HG02884 (cell line): Measurements from ENCODE around the gene CAMK1D.

Source experiments
- ATAC-seq: cut with Tn5 transposase; IDR thresholded peaks from one replicate; pipeline ENCODE4 v1.9.1; 2021; ENCODE audit warnings: mild to moderate bottlenecking, moderate library complexity; ENCODE audit not compliant: unreplicated experiment

Gene CAMK1D

DNA sequence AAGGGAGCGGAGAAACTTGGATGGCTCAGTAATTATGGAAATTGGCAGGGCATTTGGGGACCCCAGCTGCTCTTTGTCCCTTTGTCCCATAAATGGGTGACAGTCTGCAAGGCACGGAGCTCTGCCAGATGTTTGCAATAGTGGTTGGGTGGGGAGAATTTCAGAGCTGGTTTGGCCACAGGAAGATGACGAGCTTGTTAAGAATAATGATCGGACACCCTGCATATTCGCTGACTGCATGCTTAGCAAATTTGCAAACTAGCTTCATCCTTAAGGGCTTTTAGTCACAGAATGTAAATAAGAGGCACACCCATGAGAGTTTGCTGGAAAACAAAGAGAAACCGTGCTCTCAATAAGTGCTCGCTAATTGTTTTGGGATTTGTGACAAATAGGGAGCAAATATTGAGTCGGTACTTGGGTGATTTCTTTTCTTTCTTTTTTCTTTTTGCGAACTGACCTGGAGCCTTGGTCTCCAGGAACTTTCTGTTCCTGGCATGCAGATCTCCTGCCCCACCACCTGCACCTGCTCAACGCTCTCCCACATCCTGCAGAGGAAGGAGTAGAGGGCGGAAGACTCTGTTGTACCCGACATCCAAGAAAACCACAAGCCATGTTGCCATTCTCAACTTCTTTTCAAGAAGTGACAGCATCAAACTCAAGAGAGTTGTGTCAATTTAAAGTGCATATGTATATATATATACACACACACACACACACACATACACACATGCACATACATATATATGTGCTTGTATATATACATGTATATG is 238.9 kb downstream of the CAMK1D start:
- ATAC-seq, result no peak

DNA sequence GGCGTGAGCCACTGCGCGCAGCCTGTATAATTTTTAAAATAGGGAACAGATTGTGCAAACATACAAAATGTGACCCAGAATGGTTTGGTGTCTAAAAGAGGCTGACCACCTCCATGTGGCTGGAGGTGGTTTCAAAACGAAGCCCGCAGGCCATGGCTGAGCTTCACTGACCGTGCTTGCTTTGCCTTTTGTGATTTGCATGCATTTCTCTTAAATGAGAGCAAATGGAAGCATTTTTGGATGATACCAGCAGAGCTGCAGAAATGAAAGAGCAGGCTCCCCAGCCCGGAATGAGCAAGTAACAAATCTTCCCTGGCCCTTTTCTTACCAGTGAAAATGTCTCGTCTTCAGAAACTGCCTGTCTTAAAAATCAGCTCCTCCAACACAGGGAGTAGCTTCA is 239.9 kb downstream of the CAMK1D start:
- ATAC-seq, result no peak

GRCh38 chr10:12589791-12590190 is 240.4 kb downstream of the CAMK1D start:
- no peak for ATAC-seq

- ATAC-seq, result no peak
Observed at GRCh38 chr10:12590675-12591659, 241.6 kb downstream of the CAMK1D start.

DNA sequence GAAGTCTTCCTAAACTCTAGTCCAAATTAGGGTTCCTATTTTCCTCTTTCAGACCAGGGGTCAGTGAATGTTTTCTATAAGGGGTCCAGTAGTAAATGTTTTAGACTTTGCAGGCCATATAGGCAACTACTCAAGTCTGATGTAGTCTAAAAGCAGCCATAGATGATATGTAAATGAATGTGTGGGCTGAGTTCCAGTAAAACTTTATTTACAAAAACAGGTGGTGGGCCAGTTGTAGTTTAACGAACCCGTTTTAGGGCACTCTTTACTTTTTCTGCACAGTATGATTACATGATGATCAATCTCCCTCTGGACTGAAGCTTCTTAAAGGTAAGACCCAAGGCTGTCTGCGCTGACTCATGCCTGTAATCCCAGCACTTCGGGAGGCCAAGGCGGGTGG is 243.6 kb downstream of the CAMK1D start:
- ATAC-seq, result no peak

DNA sequence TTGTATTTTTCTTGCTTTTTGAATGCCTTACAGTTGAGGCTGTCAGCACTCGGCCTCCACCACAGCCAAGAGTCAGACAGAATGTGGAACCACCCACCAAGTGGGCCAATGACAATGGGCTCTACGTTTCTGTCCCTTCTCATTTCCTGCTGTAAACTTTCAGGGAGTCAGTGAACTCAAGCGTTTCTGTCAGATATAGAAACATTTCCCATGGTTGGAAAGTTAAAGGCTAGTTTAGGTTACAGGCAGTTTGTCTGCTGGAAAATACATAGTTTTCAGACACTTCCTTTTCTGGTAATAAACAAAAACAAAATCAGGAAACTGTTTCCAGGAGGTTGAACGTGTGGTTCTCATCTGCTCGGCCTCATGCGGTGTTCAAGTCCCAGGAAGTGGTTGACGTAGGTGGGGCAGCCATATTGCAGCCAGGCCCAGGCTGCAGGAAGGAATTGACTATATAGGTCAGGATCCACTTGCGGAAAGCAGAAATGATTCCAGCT is 245.1 kb downstream of the CAMK1D start:
- ATAC-seq, result no peak

DNA sequence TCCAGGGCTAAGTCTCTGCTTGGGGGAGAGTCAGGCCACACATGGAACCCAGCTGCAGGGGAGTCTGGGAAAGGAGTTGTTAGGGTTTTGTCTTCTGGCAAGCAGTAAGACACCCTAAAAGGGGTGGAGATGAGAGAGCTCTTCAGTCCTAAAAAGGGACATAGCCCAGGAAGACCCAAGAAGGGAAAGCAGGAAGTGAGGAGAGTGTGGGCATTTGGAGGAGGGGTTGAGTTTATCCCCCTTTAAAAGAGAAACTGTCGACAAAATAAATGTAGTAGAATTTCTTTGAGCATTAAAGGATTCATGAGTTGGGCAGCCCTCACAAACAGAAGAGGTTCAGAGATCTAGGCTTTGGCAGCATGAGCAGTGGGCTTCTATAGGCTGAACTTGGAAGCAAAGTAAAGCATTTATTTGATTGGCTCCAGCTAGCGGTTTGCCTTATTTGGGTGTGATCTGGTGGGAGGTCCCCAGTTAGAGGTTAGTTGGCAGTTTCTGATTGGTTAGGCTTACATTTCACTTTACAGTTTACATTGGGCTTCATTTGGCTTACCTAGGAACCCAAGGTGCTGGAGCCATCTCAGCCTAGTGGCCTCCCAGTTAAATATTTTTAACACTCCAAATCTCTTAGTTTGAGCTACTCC is 246.7 kb downstream of the CAMK1D start:
- no peak for ATAC-seq

DNA sequence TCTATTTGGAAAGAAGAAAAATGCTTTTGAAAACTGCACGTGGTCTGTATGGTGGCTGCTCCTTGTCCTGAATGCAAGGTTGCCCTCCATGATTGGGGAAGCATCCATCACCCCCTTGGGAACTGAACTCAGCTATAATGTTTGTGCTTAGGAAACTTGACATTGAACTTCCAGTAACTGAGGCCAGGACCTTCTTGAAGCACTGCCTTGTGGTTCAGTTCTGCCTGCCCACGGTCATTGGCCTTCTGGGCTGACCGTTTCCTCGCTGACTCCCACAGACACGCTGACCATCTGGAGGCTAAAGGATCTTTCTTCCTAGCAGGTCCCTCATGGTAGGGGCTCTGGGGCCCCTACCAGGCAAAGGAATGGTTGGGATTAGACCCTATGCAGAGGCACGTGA is 247.8 kb downstream of the CAMK1D start:
- ATAC-seq, result no peak

DNA sequence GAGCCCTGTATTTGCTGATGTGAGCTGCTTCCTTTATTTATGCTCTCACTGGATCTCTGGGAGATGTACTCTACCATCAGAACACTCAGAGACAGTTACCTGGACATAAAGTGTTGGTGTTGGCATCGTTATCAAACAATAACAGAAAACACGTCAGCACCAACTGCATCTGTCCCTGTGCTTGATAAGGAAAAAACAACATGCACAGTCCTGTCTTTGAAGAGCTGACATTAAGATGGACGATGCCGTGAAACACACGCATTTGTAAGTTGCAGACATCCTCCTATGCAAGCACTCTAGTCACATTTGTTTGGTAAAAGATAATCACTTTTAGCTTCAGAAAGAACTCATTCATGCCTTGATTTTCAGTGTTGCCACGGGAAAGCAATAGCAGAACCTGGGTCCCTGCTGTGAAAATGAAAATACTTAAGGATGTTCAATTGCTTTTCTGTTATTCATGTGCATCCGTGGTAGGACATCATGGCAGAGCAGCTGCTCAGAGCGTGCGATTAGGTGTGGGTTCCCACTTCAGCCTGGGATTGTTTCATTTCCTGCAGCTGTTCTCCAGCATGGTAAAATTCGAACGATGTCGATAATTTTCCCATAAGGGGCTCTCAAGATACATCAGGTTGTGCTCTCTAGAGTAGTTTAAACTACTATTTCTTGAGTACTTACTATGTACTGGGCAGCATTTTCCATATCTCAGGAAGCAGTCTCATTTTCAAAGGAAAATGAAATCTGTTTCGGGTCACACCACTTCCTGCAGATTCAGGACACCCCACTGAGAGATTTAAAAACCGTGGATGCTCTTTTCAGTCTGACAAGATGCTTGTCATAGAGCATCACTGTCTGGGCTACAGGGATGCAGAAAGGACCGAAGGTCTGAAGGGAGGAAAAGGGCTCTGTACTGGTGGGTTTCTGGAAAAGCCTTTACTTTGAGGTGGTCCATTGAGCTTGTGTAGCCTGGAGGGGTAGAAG is 248.7 kb downstream of the CAMK1D start:
- ATAC-seq, result no peak

- no peak for ATAC-seq
Observed at GRCh38 chr10:12600652-12601051, 251.3 kb downstream of the CAMK1D start.

DNA sequence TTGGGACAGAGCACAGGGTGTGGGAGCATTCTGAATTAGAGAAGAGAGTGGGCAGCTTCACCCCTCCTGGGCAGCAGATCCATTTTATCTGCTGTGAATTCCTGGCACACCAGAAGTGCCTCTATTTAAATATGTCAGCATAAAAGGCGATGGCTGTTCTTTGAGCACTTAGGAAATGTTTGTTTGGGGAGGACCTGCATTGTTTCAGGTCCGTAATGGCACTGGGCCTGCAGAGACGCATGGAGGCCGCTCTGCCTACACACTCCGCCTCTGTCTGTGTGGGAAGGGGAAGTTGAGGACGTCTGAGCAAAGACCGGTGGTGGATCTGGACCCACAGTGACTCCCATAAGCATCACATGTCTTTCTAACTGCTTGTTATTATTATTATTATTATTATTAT is 253.2 kb downstream of the CAMK1D start:
- ATAC-seq, result no peak

DNA sequence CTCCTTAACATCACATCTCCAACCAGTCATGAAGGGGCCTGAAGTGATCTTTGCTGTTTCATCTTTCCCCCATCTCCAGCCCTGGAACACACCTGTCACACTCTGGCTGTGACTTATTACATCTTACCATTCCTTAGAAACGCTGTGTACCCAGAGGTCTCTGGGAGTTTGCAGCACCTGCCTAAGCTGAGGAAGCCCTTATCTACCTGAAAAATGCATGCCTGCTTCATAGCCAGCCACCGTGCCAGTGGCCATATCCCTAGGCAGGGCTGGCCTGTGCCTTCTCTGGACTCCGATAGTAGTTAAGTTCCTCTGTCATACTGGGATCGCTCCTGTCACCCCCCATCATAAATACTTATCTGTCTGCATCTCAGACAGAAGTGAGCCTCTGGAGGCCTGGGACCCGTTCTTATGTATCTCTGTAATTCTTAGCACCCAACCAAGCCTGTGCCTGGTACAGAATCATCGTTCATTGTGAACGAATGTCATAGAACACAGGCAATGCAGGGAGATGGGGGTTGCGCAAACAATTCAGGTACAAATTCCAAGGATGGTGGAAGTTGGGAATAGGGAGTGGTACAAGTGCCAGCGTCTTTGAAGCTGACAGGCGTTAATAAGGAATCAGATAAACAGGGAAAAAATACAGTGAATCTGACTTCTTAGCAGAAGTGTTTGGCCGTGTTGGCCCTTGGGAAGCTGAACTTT is 254.6 kb downstream of the CAMK1D start:
- no peak for ATAC-seq

GRCh38 chr10:12605580-12606405 is 256.4 kb downstream of the CAMK1D start:
- ATAC-seq, result peak; percentile 68

- no peak for ATAC-seq
Observed at GRCh38 chr10:12606461-12606860, 257.1 kb downstream of the CAMK1D start.

DNA sequence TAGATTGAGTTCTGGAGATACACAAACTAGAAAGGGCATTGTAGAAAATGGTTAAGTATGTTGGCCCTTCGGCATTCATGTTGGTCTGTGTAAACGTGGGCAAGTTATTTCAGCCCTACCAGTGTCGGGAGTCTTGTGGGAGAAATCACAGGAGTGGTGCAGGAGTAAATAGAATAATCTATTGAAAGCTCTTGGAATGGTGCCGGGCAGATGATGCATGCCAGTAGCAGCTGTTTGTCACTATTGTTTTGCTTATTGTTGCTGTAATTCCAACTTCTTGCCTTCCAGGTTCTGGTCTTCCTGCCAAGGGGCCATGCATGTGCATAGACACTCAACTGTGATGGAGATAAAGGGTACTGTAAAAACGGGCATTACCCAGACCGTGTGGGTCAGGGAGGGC is 259.4 kb downstream of the CAMK1D start:
- ATAC-seq, result no peak

DNA sequence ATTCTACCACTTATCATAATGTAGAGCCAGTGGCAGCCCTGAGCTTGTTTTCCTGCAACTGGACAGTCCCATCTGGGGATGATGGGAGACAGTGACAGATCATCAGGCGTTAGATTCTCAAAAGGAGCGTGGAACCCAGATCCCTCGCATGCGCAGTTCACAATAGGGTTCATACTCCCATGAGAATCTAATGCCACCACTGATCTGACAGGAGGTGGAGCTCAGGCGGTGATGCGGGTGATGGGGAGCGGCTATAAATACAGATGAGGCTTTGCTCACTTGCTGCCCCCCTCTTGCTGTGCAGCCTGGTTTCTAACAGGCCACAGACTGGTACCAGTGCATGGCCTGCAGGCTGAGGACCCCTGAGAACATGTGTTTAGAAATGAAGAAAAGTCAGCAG is 260.1 kb downstream of the CAMK1D start:
- no peak for ATAC-seq

DNA sequence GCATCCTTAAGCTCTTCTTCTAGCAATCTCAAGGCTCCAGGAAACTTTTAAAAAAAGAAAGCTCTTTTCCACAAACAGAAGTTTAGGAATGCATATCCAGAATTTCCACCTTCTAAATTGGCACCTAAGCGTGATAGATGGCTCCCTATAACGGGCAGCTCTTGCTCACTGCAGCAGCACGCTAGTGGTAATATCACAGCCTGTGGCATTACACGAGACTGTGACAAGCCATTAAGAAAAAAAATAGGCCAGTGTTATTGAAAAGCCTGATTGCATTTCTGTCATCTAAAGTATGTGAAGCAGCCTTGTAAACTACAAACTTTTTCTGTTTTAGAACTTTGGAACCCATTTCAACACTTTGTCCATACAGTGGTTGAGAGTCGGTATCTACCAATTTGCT is 263.8 kb downstream of the CAMK1D start:
- no peak for ATAC-seq

DNA sequence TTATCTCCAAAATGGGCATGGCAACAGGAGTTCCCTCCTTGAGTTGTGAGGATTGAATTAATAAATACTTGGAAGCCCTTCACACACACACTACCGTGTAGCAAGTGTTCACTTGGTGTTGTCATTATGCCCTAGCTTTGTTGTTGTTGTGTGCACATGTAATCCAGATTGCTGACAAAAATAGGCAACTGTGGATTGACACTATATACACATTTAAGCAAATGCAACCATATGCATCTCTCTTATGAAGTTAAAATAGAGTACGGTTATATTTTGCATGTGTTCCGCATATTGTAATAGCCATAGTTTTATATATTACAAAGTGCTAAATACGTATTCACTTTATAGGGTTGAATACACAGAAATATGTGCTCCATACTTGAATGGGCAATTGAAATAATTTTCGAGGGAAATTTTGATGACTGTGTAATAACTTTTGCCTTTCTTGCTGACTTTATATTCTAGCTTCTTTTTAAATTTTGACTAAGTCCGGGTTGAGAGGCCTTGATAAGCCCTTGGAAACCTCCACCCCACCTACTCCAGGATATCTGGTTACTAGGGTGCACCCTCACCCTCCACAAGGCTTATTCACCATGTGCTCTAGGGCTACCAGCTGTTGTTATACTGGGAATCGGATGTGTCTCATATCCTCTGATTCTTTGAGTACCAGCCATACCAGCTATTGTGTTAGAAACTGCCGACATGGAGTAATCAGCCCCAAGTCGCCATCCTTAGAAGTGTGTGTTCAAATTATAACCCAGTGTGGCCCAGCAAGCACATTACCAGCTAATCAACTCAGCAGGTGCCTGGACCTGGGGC is 265.0 kb downstream of the CAMK1D start:
- no peak for ATAC-seq
